MM.1S (cell line): ENCODE results near the gene CBX5.

Experiments
- DNase-seq: peaks from one replicate; pipeline ENCODE4 v3.0.0-alpha.2; 2015
- H2AFZ ChIP-seq: fragments of 300-600 bp; sonication (generic); 2 replicates; pipeline ENCODE4 v1.6.0; 2016; ENCODE audit warnings: antibody characterized with exemption, low read length
- H3F3A ChIP-seq: fragments of 300-600 bp; sonication (generic); 2 replicates; pipeline ENCODE4 v1.6.1; 2016; ENCODE audit warnings: mild to moderate bottlenecking, antibody characterized with exemption, low read length, moderate library complexity, mixed read lengths; ENCODE audit not compliant: insufficient read depth
- H3K27ac ChIP-seq: fragments of 300-600 bp; sonication (generic); 2 replicates; pipeline ENCODE4 v1.5.1; 2016; ENCODE audit warnings: mild to moderate bottlenecking, low read length
- H3K27me3 ChIP-seq: fragments of 300-600 bp; sonication (generic); replicated peaks from 2 replicates; pipeline ENCODE4 v1.6.0; 2016; ENCODE audit warnings: low read length; ENCODE audit not compliant: insufficient read depth
- H3K36me3 ChIP-seq: fragments of 300-600 bp; sonication (generic); replicated peaks from 2 replicates; pipeline ENCODE4 v1.6.1; 2016; ENCODE audit warnings: mild to moderate bottlenecking, low read length, mixed read lengths; ENCODE audit not compliant: insufficient read depth
- H3K4me1 ChIP-seq: fragments of 300-600 bp; sonication (generic); 2 replicates; pipeline ENCODE4 v1.6.1; 2016; ENCODE audit warnings: low read length, mixed read lengths
- H3K4me2 ChIP-seq: fragments of 300-600 bp; sonication (generic); 2 replicates; pipeline ENCODE4 v1.6.0; 2016; ENCODE audit warnings: low read depth, low read length
- H3K4me3 ChIP-seq: fragments of 300-600 bp; sonication (generic); 2 replicates; pipeline ENCODE4 v1.5.1; 2016; ENCODE audit warnings: low read length, mixed read lengths
- H3K79me2 ChIP-seq: fragments of 300-600 bp; sonication (generic); 2 replicates; pipeline ENCODE4 v1.6.1; 2016; ENCODE audit warnings: mixed run types, low read length, mixed read lengths
- H3K9ac ChIP-seq: fragments of 300-600 bp; sonication (generic); 2 replicates; pipeline ENCODE4 v1.6.1; 2016; ENCODE audit warnings: low read length, mixed read lengths
- H3K9me2 ChIP-seq: fragments of 300-600 bp; sonication (generic); replicated peaks from 2 replicates; pipeline ENCODE4 v1.6.1; 2016; ENCODE audit warnings: mild to moderate bottlenecking, low read length, mixed read lengths; ENCODE audit not compliant: insufficient read depth
- H3K9me3 ChIP-seq: fragments of 300-600 bp; sonication (generic); replicated peaks from 2 replicates; pipeline ENCODE4 v1.6.1; 2016; ENCODE audit warnings: mild to moderate bottlenecking, low read length, mixed read lengths; ENCODE audit not compliant: insufficient read depth
- H4K20me1 ChIP-seq: fragments of 300-600 bp; sonication (generic); 2 replicates; pipeline ENCODE4 v1.6.1; 2016; ENCODE audit warnings: mild to moderate bottlenecking, low read length, moderate library complexity, mixed read lengths; ENCODE audit not compliant: insufficient read depth
- EZH2 ChIP-seq: fragments of 300-600 bp; sonication (generic); optimal IDR thresholded peaks from 2 replicates; pipeline ENCODE3; 2017; ENCODE audit warnings: low read depth, mild to moderate bottlenecking, antibody characterized with exemption, low read length, mixed read lengths
- EZH2phosphoT487 ChIP-seq: fragments of 300-600 bp; sonication (generic); IDR thresholded peaks from 2 replicates; pipeline ENCODE4 v1.6.1; 2018; ENCODE audit warnings: antibody characterized with exemption, low read length
- TF ChIP-seq, protein P1 (sequence below): fragments of 300-600 bp; sonication (generic); IDR thresholded peaks from 2 replicates; pipeline ENCODE4 v1.5.1; 2016; ENCODE audit warnings: antibody characterized with exemption, low read length, mixed read lengths

Gene CBX5

GRCh38 chr12:54266852-54267251 is 13.1 kb downstream of the CBX5 start:
- H4K20me1 ChIP-seq: no peaks in the 10 kb centered on the region
- no peaks in the 10 kb centered on the region for H3F3A ChIP-seq
- no peaks in the 10 kb centered on the region for H3K36me3 ChIP-seq
- peaks cover 43% of the 10 kb centered on the region for H3K79me2 ChIP-seq
- no peaks in the 10 kb centered on the region for H3K27me3 ChIP-seq
- H3K4me1 ChIP-seq: no peaks in the 10 kb centered on the region
- no peak for DNase-seq
- H3K4me2 ChIP-seq: no peak overlapping the region
- no peak overlapping the region for H2AFZ ChIP-seq
- H3K27ac ChIP-seq: no peak overlapping the region
- H3K9me3 ChIP-seq: no peaks in the 10 kb centered on the region
- TF ChIP-seq, protein P1, sequence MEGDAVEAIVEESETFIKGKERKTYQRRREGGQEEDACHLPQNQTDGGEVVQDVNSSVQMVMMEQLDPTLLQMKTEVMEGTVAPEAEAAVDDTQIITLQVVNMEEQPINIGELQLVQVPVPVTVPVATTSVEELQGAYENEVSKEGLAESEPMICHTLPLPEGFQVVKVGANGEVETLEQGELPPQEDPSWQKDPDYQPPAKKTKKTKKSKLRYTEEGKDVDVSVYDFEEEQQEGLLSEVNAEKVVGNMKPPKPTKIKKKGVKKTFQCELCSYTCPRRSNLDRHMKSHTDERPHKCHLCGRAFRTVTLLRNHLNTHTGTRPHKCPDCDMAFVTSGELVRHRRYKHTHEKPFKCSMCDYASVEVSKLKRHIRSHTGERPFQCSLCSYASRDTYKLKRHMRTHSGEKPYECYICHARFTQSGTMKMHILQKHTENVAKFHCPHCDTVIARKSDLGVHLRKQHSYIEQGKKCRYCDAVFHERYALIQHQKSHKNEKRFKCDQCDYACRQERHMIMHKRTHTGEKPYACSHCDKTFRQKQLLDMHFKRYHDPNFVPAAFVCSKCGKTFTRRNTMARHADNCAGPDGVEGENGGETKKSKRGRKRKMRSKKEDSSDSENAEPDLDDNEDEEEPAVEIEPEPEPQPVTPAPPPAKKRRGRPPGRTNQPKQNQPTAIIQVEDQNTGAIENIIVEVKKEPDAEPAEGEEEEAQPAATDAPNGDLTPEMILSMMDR: no peak
- TF ChIP-seq EZH2phosphoT487: no peak
- no peak for TF ChIP-seq EZH2
- H3K4me3 ChIP-seq: no peak overlapping the region
- H3K9ac ChIP-seq: no peak overlapping the region
- H3K9me2 ChIP-seq: no peaks in the 10 kb centered on the region

GRCh38 chr12:54265364-54265812 is 14.5 kb downstream of the CBX5 start:
- TF ChIP-seq EZH2phosphoT487 (no peak), EZH2 (no peak)
- TF ChIP-seq, protein P1: no peak
- H3K4me3 ChIP-seq: no peak overlapping the region
- H3K9me3 ChIP-seq: no peaks in the 10 kb centered on the region
- H3K79me2 ChIP-seq: peaks cover 38% of the 10 kb centered on the region
- H3K27ac ChIP-seq: no peak overlapping the region
- no peaks in the 10 kb centered on the region for H3K27me3 ChIP-seq
- no peaks in the 10 kb centered on the region for H3K9me2 ChIP-seq
- no peaks in the 10 kb centered on the region for H3K36me3 ChIP-seq
- H3K4me2 ChIP-seq: no peak overlapping the region
- no peak overlapping the region for H2AFZ ChIP-seq
- H3K4me1 ChIP-seq: no peaks in the 10 kb centered on the region
- no peak for DNase-seq
- H3F3A ChIP-seq: no peaks in the 10 kb centered on the region
- no peak overlapping the region for H3K9ac ChIP-seq
- H4K20me1 ChIP-seq: no peaks in the 10 kb centered on the region

GRCh38 chr12:54262403-54262925 is 17.5 kb downstream of the CBX5 start:
- Histone ChIP-seq H3F3A (no peaks in the 10 kb centered on the region), H3K27ac (no peak overlapping the region), H3K4me2 (no peak overlapping the region)

More at GRCh38 chr12:54262403-54262925, 17.5 kb downstream of the CBX5 start:
- TF ChIP-seq EZH2 (no peak), EZH2phosphoT487 (no peak)
- TF ChIP-seq, protein P1: no peak
- Histone ChIP-seq H3K79me2 (peaks cover 55% of the 10 kb centered on the region), H3K9ac (no peak overlapping the region), H2AFZ (no peak overlapping the region), H4K20me1 (no peaks in the 10 kb centered on the region), H3K9me3 (no peaks in the 10 kb centered on the region), H3K4me3 (no peak overlapping the region), H3K27me3 (no peaks in the 10 kb centered on the region), H3K4me1 (peaks cover 6% of the 10 kb centered on the region; the same call in 1 of the 2 replicates), H3K36me3 (peaks cover 1% of the 10 kb centered on the region; the same call in 1 of the 2 replicates), H3K9me2 (no peaks in the 10 kb centered on the region)
- no peak for DNase-seq
